GM12878 (cell line): ENCODE data around the gene RFXAP. TPM values are rescaled to one million over a fixed set of nuclear protein-coding genes. Genes with fewer than 3 reads are reported as not detected.

Experiments used
- ATAC-seq: fragments of 200-7000 bp; cut with Tn5 transposase; 3 replicates; pipeline ENCODE4 v1.9.1; 2020; ENCODE audit warnings: mild to moderate bottlenecking, moderate library complexity
- BruUV-seq: library from RNA; stranded (reverse); fragments of 400-500 nt; replicated peaks from 2 replicates; lab custom pipeline; 2021; lab: Mats Ljungman, UMichigan
- CTCF ChIA-PET: fragments of 300-600 bp; sonication (Branson Sonifier 250); formaldehyde crosslinking; extraction: SDS; loops from one replicate; lab custom pipeline; 2021; ENCODE audit warnings: inconsistent platforms; lab: Yijun Ruan, JAX
- POLR2A ChIA-PET: fragments of 350-600 bp; formaldehyde crosslinking; extraction: SDS; loops from one replicate; lab custom pipeline; 2021; ENCODE audit warnings: inconsistent platforms; lab: Charles Lee
- RAD21 ChIA-PET: fragments of 300-600 bp; sonication (Branson Sonifier 250); formaldehyde crosslinking; loops from one replicate; lab custom pipeline; 2023; ENCODE audit warnings: antibody characterized with exemption; ENCODE audit not compliant: unreplicated experiment; lab: Charles Lee
- SMC1A ChIA-PET: fragments of 300-600 bp; sonication (Branson Sonifier 250); formaldehyde crosslinking; loops from one replicate; lab custom pipeline; 2023; ENCODE audit not compliant: unreplicated experiment, uncharacterized antibody; lab: Charles Lee
- DNase-seq: peaks from one replicate; pipeline ENCODE4 v3.0.0-alpha.2; 2011; ENCODE audit warnings: low read depth, low spot score
- FAIRE-seq: peaks from 3 replicates; lab custom pipeline; 2011; peaks lifted over from hg19 to GRCh38; lab: Jason Lieb, UNC
- H2AFZ ChIP-seq: 2 replicates; pipeline ENCODE4 v1.6.0; 2011; ENCODE audit warnings: low read depth, low read length, control low read depth; ENCODE audit not compliant: control insufficient read depth
- H3K27ac ChIP-seq: 2 replicates; pipeline ENCODE4 v1.5.1; 2011; ENCODE audit warnings: control low read depth; ENCODE audit not compliant: control insufficient read depth, insufficient read depth
- H3K27me3 ChIP-seq, 2 experiments: replicated peaks in 1 of 2; 2 replicates each; pipeline versions ENCODE4 v1.6.0 to v1.6.1; 2011; ENCODE audit warnings: low read length in 1 of 2; ENCODE audit not compliant: control insufficient read depth in 2 of 2, insufficient read depth in 2 of 2
- H3K36me3 ChIP-seq, 2 experiments: 2 replicates each; pipeline ENCODE4 v1.5.1; 2011; ENCODE audit warnings: low read length in 1 of 2; ENCODE audit not compliant: control insufficient read depth in 2 of 2, insufficient read depth in 2 of 2
- H3K4me1 ChIP-seq: 2 replicates; pipeline ENCODE4 v1.6.1; 2011; ENCODE audit warnings: mild to moderate bottlenecking, low read length, moderate library complexity, mixed read lengths; ENCODE audit not compliant: control insufficient read depth, insufficient read depth
- H3K4me2 ChIP-seq: 2 replicates; pipeline ENCODE4 v1.6.0; 2011; ENCODE audit warnings: control low read depth; ENCODE audit not compliant: control insufficient read depth, insufficient read depth
- H3K4me3 ChIP-seq: fragments of 200-600 bp; sonication (generic); 2 replicates; pipeline ENCODE4 v1.5.1; 2016
- H3K79me2 ChIP-seq: 2 replicates; pipeline ENCODE4 v1.6.0; 2011; ENCODE audit warnings: low read length; ENCODE audit not compliant: control insufficient read depth, insufficient read depth
- H3K9ac ChIP-seq: 2 replicates; pipeline ENCODE4 v1.8.0; 2011; ENCODE audit warnings: low read length, control low read depth, mixed read lengths; ENCODE audit not compliant: control insufficient read depth, insufficient read depth
- H3K9me3 ChIP-seq: replicated peaks from 3 replicates; pipeline ENCODE4 v1.5.1; 2011; ENCODE audit warnings: mild to moderate bottlenecking, low read length; ENCODE audit not compliant: control insufficient read depth, insufficient read depth
- H4K20me1 ChIP-seq: 2 replicates; pipeline ENCODE4 v1.6.0; 2011; ENCODE audit not compliant: control insufficient read depth, insufficient read depth
- BRCA1 ChIP-seq: IDR thresholded peaks from 2 replicates; pipeline ENCODE4 v1.6.1; 2011; ENCODE audit warnings: low read depth, low read length, improper control_type of control experiment
- EGR1 ChIP-seq, 2 experiments: IDR thresholded peaks; 1 replicate in 1 of 2; 2 replicates in 1 of 2; pipeline ENCODE4 v1.6.1; 2011 to 2012; ENCODE audit warnings: low read depth in 2 of 2, low read length in 2 of 2, borderline replicate concordance in 1 of 2, mild to moderate bottlenecking in 1 of 2, moderate library complexity in 1 of 2
- IRF4 ChIP-seq: IDR thresholded peaks from 2 replicates; pipeline ENCODE4 v1.6.1; 2011; ENCODE audit warnings: low read depth, low read length
- PRDM15 ChIP-seq: fragments of 450-650 bp; formaldehyde crosslinking; IDR thresholded peaks from 2 replicates; pipeline ENCODE4 v1.4.0; 2020; ENCODE audit warnings: mild to moderate bottlenecking, moderate library complexity
- SIN3A ChIP-seq: IDR thresholded peaks from 2 replicates; pipeline ENCODE4 v1.6.1; 2012; ENCODE audit warnings: low read depth, low read length, improper control_type of control experiment
- SUPT20H ChIP-seq: IDR thresholded peaks from 2 replicates; pipeline ENCODE4 v1.6.1; 2011; ENCODE audit warnings: low read depth, mild to moderate bottlenecking, low read length, moderate library complexity, borderline replicate concordance; ENCODE audit not compliant: control insufficient read depth
- TARDBP ChIP-seq: IDR thresholded peaks from 2 replicates; pipeline ENCODE4 v1.6.1; 2016; ENCODE audit warnings: borderline replicate concordance
- YBX1 ChIP-seq: fragments of 450-650 bp; IDR thresholded peaks from 2 replicates; pipeline ENCODE4 v1.6.1; 2016; ENCODE audit warnings: antibody characterized with exemption
- ZNF217 ChIP-seq: fragments of 450-650 bp; IDR thresholded peaks from 2 replicates; pipeline ENCODE4 v1.6.1; 2017; ENCODE audit warnings: antibody characterized with exemption, mild to moderate bottlenecking
- ZNF687 ChIP-seq: fragments of 450-650 bp; IDR thresholded peaks from 2 replicates; pipeline ENCODE4 v1.6.1; 2017; ENCODE audit warnings: mild to moderate bottlenecking, moderate library complexity
- WGBS: methylation state at CpG from one replicate; pipeline ENCODE4 v1.1.6; 2016; ENCODE audit warnings: low lambda C conversion rate; ENCODE audit not compliant: insufficient replicate concordance, insufficient coverage; ENCODE audit errors: missing lambda C conversion rate; 5-methylcytosine and 5-hydroxymethylcytosine counted together
- in situ Hi-C: fragments of 300-500 bp; cut with MboI; formaldehyde crosslinking; loops from 9 replicates; pipeline ENCODE4 v1.14.3; 2018; ENCODE audit warnings: mixed read lengths
- intact Hi-C: fragments of 100-400 bp; cut with micrococcal nuclease; formaldehyde crosslinking; loops from one replicate; pipeline ENCODE4 v1.14.2; 2022; ENCODE audit not compliant: unreplicated experiment
- polyA plus RNA-seq, 11 experiments: library from polyadenylated mRNA; depleted of rRNA in 4 of 11; unstranded in 6 of 11; stranded (reverse) in 5 of 11; fragments of >200 nt; fragmentation: Nextera tagmentation in 4 of 11; fragmentation: Illumina TruSeq in 1 of 11; extraction: Ambion mirVana in 4 of 11; extraction: Trizol in 1 of 11; gene quantifications; 1 replicate in 1 of 11; 2 replicates in 10 of 11; pipeline versions ENCODE4 v1.2.1 to v1.2.3, GENCODE V29; 2011 to 2016; ENCODE audit warnings: inconsistent platforms in 2 of 11, missing spikeins in 2 of 11, low read depth in 1 of 11
- total RNA-seq, 4 experiments: library from RNA; depleted of rRNA in 3 of 4; stranded (reverse); fragments of >200 nt in 3 of 4; fragmentation: Illumina TruSeq in 1 of 4; extraction: Trizol in 1 of 4; gene quantifications; 2 replicates each; pipeline versions ENCODE4 v1.2.1 to v1.2.3, GENCODE V29; 2013 to 2021

Gene RFXAP
- total and polyA plus RNA-seq, 10 of the 15 experiments (the other 5 are each of a cell fraction or from before 2014, with no cell fraction given) = 3.4 to 13.3 (median 7.7) TPM

GRCh38 chr13:36776175-36776574 lies 42.8 kb upstream of the RFXAP start:
- H3K4me1 ChIP-seq = no peaks in the 10 kb centered on the region
- no peak for DNase-seq
- TF ChIP-seq EGR1 (IDR thresholded peaks at IDR 0.05; ENCODE audit: borderline replicate concordance in 1 of 2, low read depth in 2 of 2, low read length in 2 of 2) = no peak
- no peaks in the 10 kb centered on the region for H3K36me3 ChIP-seq
- H3K4me3 ChIP-seq = no peak overlapping the region
- ChIA-PET CTCF (no interaction called here), RAD21 (no interaction called here), POLR2A (no interaction called here), SMC1A (no interaction called here)
- no peak overlapping the region for H2AFZ ChIP-seq
- H3K4me2 ChIP-seq = no peak overlapping the region
- H3K79me2 ChIP-seq = no peaks in the 10 kb centered on the region
- no peaks in the 10 kb centered on the region; the same call in 2 of the 3 replicates for H3K9me3 ChIP-seq
- BruUV-seq = no TSS peak
- H3K27ac ChIP-seq = no peak overlapping the region
- FAIRE-seq = no peak
- no peak for ATAC-seq
- H4K20me1 ChIP-seq = no peaks in the 10 kb centered on the region
- in situ Hi-C loops = no loop called here
- H3K27me3 ChIP-seq = no peaks in the 10 kb centered on the region
- intact Hi-C loops = no loop called here
- H3K9ac ChIP-seq = no peak overlapping the region

GRCh38 chr13:36778083-36778671 lies 40.8 kb upstream of the RFXAP start:
- SMC1A ChIA-PET = no interaction called here
- Histone ChIP-seq H4K20me1 (no peaks in the 10 kb centered on the region), H3K4me1 (no peaks in the 10 kb centered on the region), H3K9me3 (no peaks in the 10 kb centered on the region; the same call in 2 of the 3 replicates), H3K4me2 (no peak overlapping the region), H3K27me3 (no peaks in the 10 kb centered on the region), H3K36me3 (no peaks in the 10 kb centered on the region), H3K79me2 (no peaks in the 10 kb centered on the region), H2AFZ (no peak overlapping the region), H3K27ac (no peak overlapping the region), H3K9ac (no peak overlapping the region), H3K4me3 (no peak overlapping the region)
- ATAC-seq (peak; percentile 91), DNase-seq (peak; percentile 20), FAIRE-seq (no peak)
- CTCF ChIA-PET = no interaction called here
- RAD21 ChIA-PET = interaction anchor here (0.6 kb wide), 1 partner anchor 359 kb away, joined by 3 read pairs; no protein-coding TSS in a partner anchor
- in situ Hi-C loops (no loop called here), intact Hi-C loops (no loop called here)
- no TSS peak for BruUV-seq
- POLR2A ChIA-PET = interaction anchor here (0.5 to 1.9 kb wide), 3 partner anchors 12 to 420 kb away, joined by 3 to 5 read pairs (median 4); no protein-coding TSS in a partner anchor
- 8% methylated on average over 6 of the region's 8 CpGs for WGBS
- TF ChIP-seq IRF4 = no peak
- no peak for TF ChIP-seq ZNF217
- no peak for TF ChIP-seq SUPT20H
- no peak for TF ChIP-seq TARDBP
- peak; percentile 41; the same call in 1 of the 2 replicates for TF ChIP-seq ZNF687
- no peak for TF ChIP-seq YBX1
- no peak for TF ChIP-seq SIN3A
- no peak for TF ChIP-seq BRCA1
- TF ChIP-seq PRDM15 = no peak
